IPS DF 4.7 (cell line): ENCODE data around the gene SUB1.

Experiments used
- DNase-seq: peaks from one replicate; pipeline ENCODE4 v3.0.0-alpha.2; 2013; ENCODE audit warnings: low spot score; ENCODE audit errors: extremely low read depth

Gene SUB1

DNA sequence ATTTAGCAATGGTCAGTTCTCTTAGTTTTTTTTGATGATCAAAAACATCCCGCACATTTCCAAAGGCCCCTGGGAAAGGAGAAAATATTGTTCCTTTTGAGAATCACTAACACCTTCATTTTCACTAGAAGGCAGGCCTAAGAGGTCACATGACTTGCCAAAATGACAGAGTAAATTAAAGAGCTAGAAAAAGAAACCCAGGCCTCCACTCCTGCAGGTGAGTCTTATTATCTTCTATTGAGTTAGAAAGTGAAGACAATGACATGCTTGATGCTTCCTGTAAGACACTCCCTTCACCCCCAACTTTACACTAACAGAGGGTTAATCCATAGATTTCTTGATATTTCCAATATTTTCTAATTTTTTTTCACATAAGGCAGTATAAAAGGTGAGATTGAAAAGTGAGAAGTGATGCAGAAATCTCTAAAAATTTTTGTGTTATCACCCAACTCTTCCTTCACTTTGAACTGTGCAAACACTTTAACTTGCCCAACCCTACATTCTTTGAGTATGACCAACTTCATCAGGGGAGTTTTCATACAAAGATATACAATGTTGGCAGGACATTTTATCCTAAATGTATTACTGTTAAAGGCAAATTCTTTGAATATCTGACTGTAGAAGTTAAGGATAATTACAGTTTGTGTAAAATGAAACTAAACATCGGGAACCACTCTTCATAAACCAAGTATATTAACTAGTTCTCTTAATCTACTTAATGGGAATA, 57.1 kb downstream of the SUB1 start:
- DNase-seq: no peak

DNA sequence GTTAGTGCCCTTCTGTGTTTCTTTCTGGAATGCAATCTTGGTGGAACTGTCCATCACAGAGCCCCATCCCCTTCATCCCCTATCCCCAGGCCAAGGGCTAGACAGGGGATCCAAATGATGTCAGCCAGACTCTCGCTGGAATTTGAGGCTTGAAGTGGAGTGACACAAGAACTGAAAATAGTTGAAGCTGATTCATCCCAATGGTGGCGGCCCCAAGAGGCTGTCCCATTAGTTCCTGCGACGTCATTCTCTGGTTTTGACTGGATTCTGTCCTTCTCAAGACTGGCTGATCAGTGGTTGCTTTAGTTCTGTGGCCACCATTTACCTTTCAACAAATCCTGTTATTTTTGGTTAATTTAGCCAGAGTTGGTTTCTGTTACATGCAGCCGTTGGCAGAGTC, 59.9 kb downstream of the SUB1 start:
- DNase-seq: no peak

GRCh38 chr5:32646061-32646969, 61.0 kb downstream of the SUB1 start:
- DNase-seq: no peak

DNA sequence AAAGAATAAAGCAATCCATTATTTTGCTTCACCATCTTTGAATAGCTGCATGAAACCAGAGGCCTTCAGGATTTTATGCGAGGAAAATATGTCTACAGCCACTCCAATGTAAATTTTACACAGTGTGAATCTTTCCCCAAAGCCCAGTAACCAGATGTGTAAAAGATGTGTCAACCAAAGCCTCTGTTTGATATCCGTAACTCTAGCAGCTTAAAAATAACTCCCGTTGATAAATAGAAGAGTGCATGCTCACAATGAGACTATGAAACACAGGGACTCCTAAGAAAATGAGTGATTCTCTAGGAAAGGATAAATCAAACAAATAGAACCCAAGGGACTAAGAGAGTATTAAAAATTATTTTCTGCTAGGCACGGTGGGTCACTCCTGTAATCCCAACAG, 65.7 kb downstream of the SUB1 start:
- DNase-seq: no peak

DNA sequence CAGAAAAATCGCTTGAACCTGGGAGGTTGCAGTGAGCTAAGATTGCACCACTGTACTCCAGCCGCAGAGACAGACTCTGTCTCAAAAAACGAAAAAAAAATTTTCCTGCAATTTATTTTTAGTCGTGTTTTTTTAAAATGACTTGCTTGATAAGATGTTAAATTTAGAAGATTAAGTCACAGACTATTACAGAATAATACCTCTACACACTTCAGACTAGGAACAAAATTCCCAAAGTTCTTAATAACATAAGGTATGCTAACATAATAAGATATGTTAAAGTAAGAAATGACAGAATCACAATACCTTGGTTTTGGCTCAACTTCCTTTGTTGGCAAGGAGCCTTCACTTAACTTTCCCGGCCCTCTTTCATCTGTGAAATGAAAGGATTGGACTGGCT, 66.3 kb downstream of the SUB1 start:
- DNase-seq: no peak
